Measurements from ENCODE around the gene STK24. TPM values are rescaled to one million over a fixed set of nuclear protein-coding genes. Genes with fewer than 3 reads are reported as not detected.

Gene STK24
- total and polyA plus RNA-seq, 2 of the 4 experiments (the other 2 are of a cell fraction): 29.2 to 43.4 TPM

- Histone ChIP-seq H3K9me3 (ENCODE audit: control insufficient read depth, insufficient read depth, low read length) (no peaks in the 10 kb centered on the region), H3K18ac (ENCODE audit: low read depth, low read length) (no peak overlapping the region), H3K27me3 (ENCODE audit: control insufficient read depth, insufficient read depth, low read length) (no peaks in the 10 kb centered on the region), H4K91ac (ENCODE audit: insufficient read depth, low read depth, low read length) (no peak overlapping the region), H2BK20ac (ENCODE audit: low read depth, low read length) (no peak overlapping the region), H3K4me1 (ENCODE audit: control insufficient read depth, insufficient read depth, low read length) (peaks cover 30% of the 10 kb centered on the region), H3K23ac (ENCODE audit: low read depth, low read length) (no peak overlapping the region), H2BK120ac (ENCODE audit: low read depth, low read length) (no peak overlapping the region), H3K14ac (replicated peaks; ENCODE audit: low read depth, low read length) (peak overlapping the region; percentile 54; the same call in 1 of the 2 replicates), H4K8ac (ENCODE audit: low read depth in 2 of 2, low read length in 2 of 2) (no peak overlapping the region), H3K4me2 (ENCODE audit: low read depth, low read length) (no peak overlapping the region), H3K79me1 (ENCODE audit: low read depth in 1 of 2, low read length in 2 of 2) (peaks cover 9 to 80% of the 10 kb centered on the region in 2 experiments), H3K4me3 (ENCODE audit: insufficient read depth, low read depth, low read length) (no peak overlapping the region), H2AFZ (replicated peaks; ENCODE audit: low read length, poor library complexity) (no peak overlapping the region), H3K4ac (ENCODE audit: low read depth, low read length) (no peak overlapping the region), H4K20me1 (ENCODE audit: insufficient read depth, low read length) (peaks cover 89% of the 10 kb centered on the region), H3K9ac (ENCODE audit: low read depth, low read length) (no peak overlapping the region), H3K9me1 (ENCODE audit: insufficient read depth, low read length) (peaks cover 19% of the 10 kb centered on the region), H3K27ac (ENCODE audit: insufficient read depth, low read length) (no peak overlapping the region), H2BK15ac (ENCODE audit: low read depth, low read length) (no peak overlapping the region), H3K56ac (ENCODE audit: extremely low read depth, insufficient read depth, low read length) (no peak overlapping the region), H3K36me3 (ENCODE audit: control insufficient read depth, insufficient read depth, low read length) (peaks cover 3% of the 10 kb centered on the region; the same call in 1 of the 2 replicates), H2BK5ac (ENCODE audit: low read depth, low read length, poor library complexity, severe bottlenecking) (no peak overlapping the region), H4K5ac (ENCODE audit: low read depth, low read length) (no peak overlapping the region), H2AK5ac (ENCODE audit: low read depth, low read length) (no peak overlapping the region), H2AK9ac (replicated peaks; ENCODE audit: low read depth, low read length, poor library complexity) (no peak overlapping the region)
- ATAC-seq (ENCODE audit: low read depth) (no peak), DNase-seq (no peak)
- POLR2A ChIA-PET (ENCODE audit: unreplicated experiment): no interaction called here
- no peak for TF ChIP-seq RAD21 (IDR thresholded peaks at IDR 0.05; ENCODE audit: low read length)
- no peak for TF ChIP-seq MXI1 (IDR thresholded peaks at IDR 0.05; ENCODE audit: borderline replicate concordance, low read depth, low read length)
- TF ChIP-seq CTCF (conservative IDR thresholded peaks at IDR 0.05; ENCODE audit: low read depth, low read length): no peak
- no peak for TF ChIP-seq ELK1 (IDR thresholded peaks at IDR 0.05; ENCODE audit: borderline replicate concordance, low read depth, low read length)
- no peak for TF ChIP-seq CHD1 (IDR thresholded peaks at IDR 0.05; ENCODE audit: low read depth, low read length)
- no peak for TF ChIP-seq BHLHE40 (IDR thresholded peaks at IDR 0.05; ENCODE audit: low read depth, low read length)
- no peak for TF ChIP-seq USF2 (IDR thresholded peaks at IDR 0.05; ENCODE audit: low read depth, low read length)
- no peak for TF ChIP-seq SMC3 (IDR thresholded peaks at IDR 0.05; ENCODE audit: low read depth, low read length)
- no peak for TF ChIP-seq MAZ (IDR thresholded peaks at IDR 0.05; ENCODE audit: borderline replicate concordance, low read depth, low read length)
- no peak for TF ChIP-seq POLR2A (IDR thresholded peaks at IDR 0.05; ENCODE audit: low read depth, low read length)
- no peak for TF ChIP-seq RCOR1 (IDR thresholded peaks at IDR 0.05; ENCODE audit: insufficient replicate concordance, low read length)
- TF ChIP-seq NFE2L2 (IDR thresholded peaks at IDR 0.05; ENCODE audit: low read depth, low read length): no peak
- no peak for TF ChIP-seq RFX5 (IDR thresholded peaks at IDR 0.05; ENCODE audit: low read depth, low read length)
- TF ChIP-seq CEBPB (IDR thresholded peaks at IDR 0.05; ENCODE audit: low read depth, low read length): no peak
- dilution Hi-C loops (cut with HindIII; ENCODE audit: low sequenced_read_pairs, unreplicated experiment): no loop called here
- in situ Hi-C loops (cut with MboI; ENCODE audit: low sequenced_read_pairs): no loop called here
- CTCF ChIA-PET: interaction anchor here (1.0 kb wide), 1 partner anchor 12 kb away, joined by 3 read pairs; no protein-coding TSS in a partner anchor
- BruUV-seq (replicated peaks): no TSS peak
- intact Hi-C loops (cut with micrococcal nuclease): no loop called here
- WGBS, 2 experiments (ENCODE audit: extremely low coverage in 2 of 2, insufficient read length in 1 of 2): 91% methylated on average over 9 of the region's 13 CpGs; no CpG with 5 or more reads in 1 of the 2 experiments
Observed at GRCh38 chr13:98567140-98567539, 9.8 kb downstream of the STK24 start.
